Neutrophil (primary cell): Measurements from ENCODE around the gene RAPGEF2.

ENCODE experiments used
- H3K27ac ChIP-seq: fragments of 200-600 bp; sonication (generic); 2 replicates; pipeline ENCODE4 v1.5.1; 2016; ENCODE audit warnings: mild to moderate bottlenecking, moderate library complexity
- H3K27me3 ChIP-seq: fragments of 200-600 bp; sonication (generic); 2 replicates; pipeline ENCODE4 v1.6.0; 2016; ENCODE audit warnings: mild to moderate bottlenecking
- H3K36me3 ChIP-seq: fragments of 200-600 bp; sonication (generic); 2 replicates; pipeline ENCODE4 v1.5.1; 2017
- H3K4me1 ChIP-seq, 2 experiments: fragments of 200-600 bp in 1 of 2; sonication (generic) in 1 of 2; 1 replicate in 1 of 2; 2 replicates in 1 of 2; pipeline versions ENCODE4 v1.5.1 to v1.6.1; 2013 to 2016; ENCODE audit warnings: low read depth in 1 of 2, low read length in 1 of 2, mild to moderate bottlenecking in 1 of 2, moderate library complexity in 1 of 2; ENCODE audit not compliant: control insufficient read depth in 1 of 2, insufficient read depth in 1 of 2
- H3K4me3 ChIP-seq, 2 experiments: fragments of 200-600 bp in 1 of 2; sonication (generic) in 1 of 2; 1 replicate in 1 of 2; 2 replicates in 1 of 2; pipeline ENCODE4 v1.5.1; 2013 to 2016; ENCODE audit warnings: low read depth in 1 of 2, low read length in 1 of 2, mild to moderate bottlenecking in 1 of 2, moderate library complexity in 1 of 2
- H3K9me3 ChIP-seq: fragments of 200-600 bp; sonication (generic); 2 replicates; pipeline ENCODE4 v1.5.1; 2016
- CTCF ChIP-seq: fragments of 200-600 bp; sonication (generic); IDR thresholded peaks from 2 replicates; pipeline ENCODE4 v1.5.1; 2016; ENCODE audit warnings: antibody characterized with exemption

The RAPGEF2 gene

DNA sequence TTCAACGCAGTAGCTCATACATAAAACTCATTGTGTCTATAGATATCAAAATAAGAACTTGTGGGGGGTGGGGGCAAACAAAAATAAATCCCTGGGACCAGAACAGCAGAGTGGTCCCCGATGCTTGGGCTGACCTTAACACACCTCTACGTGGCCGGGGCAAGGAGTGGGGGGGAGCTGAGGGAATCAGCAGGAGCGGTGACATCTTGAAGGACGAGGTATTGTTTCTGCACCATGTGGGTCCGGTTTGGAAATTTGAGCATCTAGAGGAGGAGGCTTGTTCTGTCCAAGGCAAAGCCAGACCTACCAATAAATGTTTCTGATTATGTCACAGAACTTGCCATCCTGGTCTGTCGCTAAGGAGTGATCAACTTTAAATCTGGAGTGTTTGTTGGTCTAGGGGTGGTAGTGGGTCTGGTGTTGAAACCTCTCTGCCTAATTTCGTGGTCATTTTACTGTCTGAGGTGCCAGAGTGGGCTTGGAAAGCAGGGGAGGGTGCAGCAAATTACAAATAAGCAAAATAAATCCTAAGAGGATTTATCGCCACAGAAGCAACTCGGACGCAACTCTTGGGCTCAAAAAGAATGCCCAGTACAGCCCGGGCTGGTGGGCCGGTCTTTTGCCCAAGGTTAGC is 774 bp upstream of the RAPGEF2 start:
- Histone ChIP-seq H3K4me1 (peaks cover 33 to 34% of the 10 kb centered on the region in 2 experiments), H3K27ac (peak overlapping the region; percentile 98), H3K36me3 (no peaks in the 10 kb centered on the region), H3K27me3 (peaks cover 54% of the 10 kb centered on the region), H3K9me3 (no peaks in the 10 kb centered on the region), H3K4me3 (peak overlapping the region; percentile 91 to 93)
- TF ChIP-seq CTCF, result no peak

GRCh38 chr4:159103384-159103990 is 608 bp downstream of the RAPGEF2 start:
- Histone ChIP-seq H3K27ac (peak overlapping the region; percentile 98), H3K9me3 (no peaks in the 10 kb centered on the region), H3K4me1 (peaks cover 35 to 39% of the 10 kb centered on the region in 2 experiments), H3K4me3 (peak overlapping the region; percentile 91 to 93), H3K36me3 (no peaks in the 10 kb centered on the region), H3K27me3 (peaks cover 40% of the 10 kb centered on the region)
- TF ChIP-seq CTCF, result no peak

- H3K36me3 ChIP-seq, result no peaks in the 10 kb centered on the region
- H3K27ac ChIP-seq, result peak overlapping the region; percentile 98
- no peak for TF ChIP-seq CTCF
These were observed 2.0 kb downstream of the RAPGEF2 start for GRCh38 chr4:159104694-159105414.

GRCh38 chr4:159105761-159106243 is 2.9 kb downstream of the RAPGEF2 start:
- H3K27ac ChIP-seq, result peak overlapping the region; percentile 98
- no peaks in the 10 kb centered on the region for H3K9me3 ChIP-seq
- H3K27me3 ChIP-seq, result peaks cover 18% of the 10 kb centered on the region
- peaks cover 35 to 39% of the 10 kb centered on the region in 2 experiments for H3K4me1 ChIP-seq
- TF ChIP-seq CTCF, result no peak
- H3K4me3 ChIP-seq, result peak overlapping the region; percentile 91 to 93
- no peaks in the 10 kb centered on the region for H3K36me3 ChIP-seq

More at GRCh38 chr4:159104694-159105414, 2.0 kb downstream of the RAPGEF2 start:
- Histone ChIP-seq H3K27me3 (peaks cover 28% of the 10 kb centered on the region), H3K4me3 (peak overlapping the region; percentile 91 to 93), H3K4me1 (peaks cover 35 to 39% of the 10 kb centered on the region in 2 experiments), H3K9me3 (no peaks in the 10 kb centered on the region)

- peaks cover 35 to 39% of the 10 kb centered on the region in 2 experiments for H3K4me1 ChIP-seq
These were observed 3.8 kb downstream of the RAPGEF2 start for GRCh38 chr4:159106636-159107035.

More at GRCh38 chr4:159106636-159107035, 3.8 kb downstream of the RAPGEF2 start:
- Histone ChIP-seq H3K36me3 (no peaks in the 10 kb centered on the region), H3K4me3 (peak overlapping the region in 1 of 2 experiments; percentile 91), H3K9me3 (no peaks in the 10 kb centered on the region), H3K27me3 (peaks cover 10% of the 10 kb centered on the region), H3K27ac (no peak overlapping the region)
- no peak for TF ChIP-seq CTCF
